ENCODE results near the gene FBP1.

FBP1 gene

GRCh38 chr9:94648185-94648584, 8.9 kb upstream of the FBP1 start:
- DNase-seq (ENCODE audit: low read depth): no peak
- no peak for TF ChIP-seq CTCF (IDR thresholded peaks at IDR 0.05; ENCODE audit: control insufficient read depth, extremely low read depth, insufficient read depth)
- no peak overlapping the region for H3K4me3 ChIP-seq (ENCODE audit: low read depth, low read length)

- no peak for DNase-seq (ENCODE audit: low read depth)
- TF ChIP-seq CTCF (IDR thresholded peaks at IDR 0.05; ENCODE audit: control insufficient read depth, extremely low read depth, insufficient read depth): no peak
- no peak overlapping the region for H3K4me3 ChIP-seq (ENCODE audit: low read depth, low read length)
Observed at GRCh38 chr9:94645901-94646300, 6.6 kb upstream of the FBP1 start.

- DNase-seq (ENCODE audit: low read depth): no peak
- TF ChIP-seq CTCF (IDR thresholded peaks at IDR 0.05; ENCODE audit: control insufficient read depth, extremely low read depth, insufficient read depth): no peak
- no peak overlapping the region for H3K4me3 ChIP-seq (ENCODE audit: low read depth, low read length)
Observed at GRCh38 chr9:94644543-94644942, 5.2 kb upstream of the FBP1 start.

GRCh38 chr9:94643741-94644140, 4.4 kb upstream of the FBP1 start:
- no peak for TF ChIP-seq CTCF (IDR thresholded peaks at IDR 0.05; ENCODE audit: control insufficient read depth, extremely low read depth, insufficient read depth)
- no peak overlapping the region for H3K4me3 ChIP-seq (ENCODE audit: low read depth, low read length)
- DNase-seq (ENCODE audit: low read depth): no peak

- no peak for DNase-seq (ENCODE audit: low read depth)
- H3K4me3 ChIP-seq (ENCODE audit: low read depth, low read length): no peak overlapping the region
- no peak for TF ChIP-seq CTCF (IDR thresholded peaks at IDR 0.05; ENCODE audit: control insufficient read depth, extremely low read depth, insufficient read depth)
Observed at GRCh38 chr9:94643176-94643575, 3.9 kb upstream of the FBP1 start.

- no peak overlapping the region for H3K4me3 ChIP-seq (ENCODE audit: low read depth, low read length)
- no peak for TF ChIP-seq CTCF (IDR thresholded peaks at IDR 0.05; ENCODE audit: control insufficient read depth, extremely low read depth, insufficient read depth)
- no peak for DNase-seq (ENCODE audit: low read depth)
Observed at GRCh38 chr9:94642501-94642900, 3.2 kb upstream of the FBP1 start.

GRCh38 chr9:94639999-94640376, 670 bp upstream of the FBP1 start:
- DNase-seq (ENCODE audit: low read depth): no peak
- TF ChIP-seq CTCF (IDR thresholded peaks at IDR 0.05; ENCODE audit: control insufficient read depth, extremely low read depth, insufficient read depth): no peak
- H3K4me3 ChIP-seq (ENCODE audit: low read depth, low read length): no peak overlapping the region
